CD4-positive, alpha-beta T cell treated with Interleukin-4 for 1 hour (primary cell): ENCODE measurements around the gene BRMS1L.
"Not testable (repeated sequence)": the region's sequence is repeated elsewhere in the genome, so short reads cannot be mapped to it uniquely, and the experiment has no call there.

Experiments
- DNase-seq, 2 donors: peaks; one replicate each; pipeline ENCODE4 v3.0.0-alpha.2; 2020 to 2022

Gene BRMS1L

GRCh38 chr14:35822501-35822900 is 3.6 kb upstream of the BRMS1L start:
- DNase-seq, result no peak

DNA sequence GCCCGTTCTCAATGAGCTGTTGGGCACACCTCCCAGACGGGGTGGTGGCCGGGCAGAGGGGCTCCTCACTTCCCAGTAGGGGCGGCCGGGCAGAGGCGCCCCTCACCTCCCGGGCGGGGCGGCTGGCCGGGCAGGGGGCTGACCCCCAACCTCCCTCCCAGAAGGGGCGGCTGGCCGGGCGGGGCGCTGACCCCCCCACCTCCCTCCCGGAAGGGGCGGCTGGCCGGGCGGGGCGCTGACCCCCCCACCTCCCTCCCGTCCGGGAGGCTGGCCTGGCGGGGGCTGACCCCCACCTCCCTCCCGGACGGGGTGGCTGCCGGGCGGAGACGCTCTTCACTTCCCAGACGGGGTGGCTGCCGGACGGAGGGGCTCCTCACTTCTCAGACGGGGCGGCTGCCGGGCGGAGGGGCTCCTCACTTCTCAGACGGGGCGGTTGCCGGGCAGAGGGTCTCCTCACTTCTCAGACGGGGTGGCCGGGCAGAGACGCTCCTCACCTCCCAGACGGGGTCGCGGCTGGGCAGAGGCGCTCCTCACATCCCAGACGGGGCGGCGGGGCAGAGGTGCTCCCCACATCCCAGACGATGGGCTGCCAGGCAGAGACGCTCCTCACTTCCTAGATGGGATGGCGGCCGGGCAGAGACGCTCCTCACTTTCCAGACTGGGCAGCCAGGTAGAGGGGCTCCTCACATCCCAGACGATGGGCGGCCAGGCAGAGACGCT is 1.5 kb upstream of the BRMS1L start:
- not testable (repeated sequence) for DNase-seq

- no peak for DNase-seq
These were observed 245 bp upstream of the BRMS1L start for GRCh38 chr14:35825968-35826217.

DNA sequence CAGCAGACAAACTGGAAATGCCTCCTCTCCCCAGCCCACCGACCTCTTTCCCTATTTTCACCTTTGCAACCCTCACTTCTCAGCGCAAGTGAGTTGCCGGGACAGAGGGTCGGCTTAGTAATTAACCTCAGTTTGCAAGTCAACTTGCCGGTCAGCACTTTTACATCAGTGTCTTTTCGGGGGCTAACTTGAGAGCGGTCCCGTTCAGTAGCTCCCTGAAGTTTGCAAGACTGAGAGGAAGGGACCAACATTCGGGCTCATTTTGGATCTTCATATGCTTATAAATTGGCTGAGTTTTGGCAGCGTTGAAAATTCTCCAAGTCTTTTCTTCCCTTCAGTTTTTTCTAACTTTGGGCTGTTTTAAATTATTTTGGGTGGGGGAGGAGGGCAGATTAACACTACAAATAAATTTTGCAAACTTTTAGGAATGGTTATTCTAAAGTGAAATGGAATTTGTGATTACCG is 846 bp downstream of the BRMS1L start:
- DNase-seq, result no peak

GRCh38 chr14:35827678-35828472 is 1.7 kb downstream of the BRMS1L start:
- no peak for DNase-seq

- DNase-seq, result no peak
These were observed 3.3 kb downstream of the BRMS1L start for GRCh38 chr14:35829449-35829848.

DNA sequence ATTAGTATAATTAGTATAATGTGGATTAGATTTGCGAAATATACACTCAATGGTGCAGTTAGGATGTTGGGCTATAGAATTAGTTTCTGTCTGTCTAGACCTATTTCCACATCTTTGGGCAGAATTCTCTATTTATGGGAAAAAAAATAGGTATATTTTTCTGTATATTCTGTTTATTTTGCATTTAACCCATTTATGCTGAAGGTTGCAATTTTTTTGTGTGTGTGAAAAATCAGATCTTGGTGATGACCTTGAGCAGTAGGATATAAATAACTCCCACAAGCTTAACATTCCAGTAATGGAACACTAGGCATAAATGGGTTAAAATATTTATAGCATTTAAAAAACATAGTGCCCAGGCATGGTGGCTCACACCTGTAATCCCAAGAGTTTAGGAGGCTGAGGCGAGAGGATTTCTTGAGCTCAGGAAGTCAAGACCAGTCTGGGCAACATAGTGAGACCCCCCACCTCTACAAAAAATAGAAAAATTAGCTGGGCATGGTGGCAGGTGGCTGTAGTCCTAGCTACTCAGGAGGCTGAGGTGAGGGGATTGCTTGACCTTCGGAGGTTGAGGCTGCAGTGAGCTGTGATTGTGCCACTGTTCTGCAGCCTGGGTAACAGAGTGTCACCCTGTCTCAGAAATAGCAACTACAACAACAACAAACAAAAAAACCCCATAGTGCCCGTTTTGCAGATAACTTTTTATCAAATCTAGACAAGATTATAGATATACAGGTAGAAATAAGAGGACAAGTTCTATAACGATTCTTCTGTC is 9.3 kb downstream of the BRMS1L start:
- no peak for DNase-seq

GRCh38 chr14:35841704-35842103 is 15.6 kb downstream of the BRMS1L start:
- DNase-seq, result not testable (repeated sequence)

DNA sequence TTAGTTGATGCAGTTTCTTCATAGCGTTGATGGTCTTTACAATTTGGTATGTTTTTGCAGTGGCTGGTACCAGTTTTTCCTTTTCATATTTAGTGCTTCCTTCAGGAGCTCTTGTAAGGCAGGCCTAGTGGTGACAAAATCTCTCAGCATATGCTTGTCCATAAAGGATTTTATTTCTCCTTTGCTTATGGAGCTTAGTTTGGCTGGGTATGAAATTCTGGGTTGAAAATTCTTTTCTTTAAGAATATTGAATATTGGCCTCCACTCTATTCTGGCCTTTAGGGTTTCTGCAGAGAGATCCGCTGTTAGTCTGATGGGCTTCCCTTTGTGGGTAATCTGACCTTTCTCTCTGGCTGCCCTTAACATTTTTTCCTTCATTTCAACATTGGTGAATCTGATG is 16.1 kb downstream of the BRMS1L start:
- not testable (repeated sequence) for DNase-seq

GRCh38 chr14:35844494-35844893 is 18.4 kb downstream of the BRMS1L start:
- no peak for DNase-seq

DNA sequence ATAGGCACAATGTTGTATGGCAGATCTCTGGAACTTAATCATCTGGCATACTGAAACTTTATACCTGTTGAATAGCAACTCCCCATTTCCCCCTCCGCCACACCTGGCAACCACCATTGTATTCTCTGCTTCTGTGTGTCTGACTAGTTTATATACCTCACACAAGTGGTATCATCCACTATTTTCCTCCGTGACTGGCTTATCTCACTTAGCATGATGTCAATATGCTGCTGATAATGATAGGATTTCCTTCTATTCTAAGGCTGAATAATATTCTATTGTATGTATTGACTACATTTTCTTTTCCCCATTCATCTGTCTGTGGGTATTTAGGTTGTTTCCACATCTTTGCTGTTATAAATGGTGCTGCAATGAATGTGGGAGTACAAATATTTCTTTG is 21.5 kb downstream of the BRMS1L start:
- DNase-seq, result no peak

DNA sequence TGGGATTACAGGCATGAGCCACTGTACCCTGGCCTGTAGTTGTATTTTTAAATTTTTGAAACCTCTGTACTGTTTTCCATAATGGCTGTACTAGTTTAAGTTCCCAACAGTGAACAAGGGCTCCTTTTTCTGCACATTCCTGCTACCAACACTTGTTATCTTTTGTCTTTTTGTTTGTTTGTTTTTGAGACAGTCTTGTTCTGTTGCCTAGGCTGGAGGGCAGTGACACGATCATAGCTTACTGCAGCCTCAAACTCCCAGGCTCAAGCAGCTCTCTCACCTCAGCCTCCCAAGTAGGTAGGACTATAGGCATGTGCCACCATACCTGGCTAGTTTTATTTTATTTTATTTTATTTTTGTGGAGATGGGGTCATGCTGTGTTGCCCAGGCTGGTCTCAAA is 23.0 kb downstream of the BRMS1L start:
- DNase-seq, result no peak

DNA sequence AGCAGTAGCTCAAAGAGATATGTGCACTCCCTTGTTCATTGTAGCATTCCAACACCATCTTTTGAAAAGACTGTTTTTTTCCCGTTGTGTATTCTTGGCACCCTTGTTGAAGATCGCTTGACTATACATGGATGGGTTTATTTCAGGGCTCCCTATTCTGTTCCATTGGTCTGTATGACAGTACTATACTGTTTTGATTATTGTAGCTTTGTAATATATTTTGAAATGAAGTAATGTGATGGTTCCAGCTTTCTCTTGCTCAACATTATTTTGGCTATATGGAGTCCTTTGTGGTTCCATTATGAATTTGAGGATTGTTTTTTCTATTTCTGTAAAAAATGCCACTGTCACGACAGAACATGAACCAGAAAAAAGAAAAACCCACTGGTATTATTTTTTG is 25.7 kb downstream of the BRMS1L start:
- DNase-seq, result no peak

DNA sequence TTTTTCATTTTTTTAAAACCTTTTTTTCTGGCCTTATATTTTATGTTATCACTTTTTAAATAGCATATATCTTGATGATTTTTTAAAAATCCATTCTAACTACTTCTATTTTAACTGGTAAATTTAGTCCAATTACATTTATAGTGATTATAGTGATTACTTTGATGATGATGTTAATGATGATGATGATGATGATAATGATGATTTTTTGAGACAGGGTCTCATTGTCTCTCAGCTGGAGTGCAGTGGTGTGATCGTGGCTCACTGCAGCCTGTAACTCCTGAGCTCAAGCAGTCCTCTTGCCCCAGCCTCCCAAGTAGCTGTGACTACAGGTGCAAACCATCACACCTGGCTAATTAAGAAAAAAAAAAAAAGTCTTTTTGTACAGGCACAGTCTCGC is 27.1 kb downstream of the BRMS1L start:
- no peak for DNase-seq

DNA sequence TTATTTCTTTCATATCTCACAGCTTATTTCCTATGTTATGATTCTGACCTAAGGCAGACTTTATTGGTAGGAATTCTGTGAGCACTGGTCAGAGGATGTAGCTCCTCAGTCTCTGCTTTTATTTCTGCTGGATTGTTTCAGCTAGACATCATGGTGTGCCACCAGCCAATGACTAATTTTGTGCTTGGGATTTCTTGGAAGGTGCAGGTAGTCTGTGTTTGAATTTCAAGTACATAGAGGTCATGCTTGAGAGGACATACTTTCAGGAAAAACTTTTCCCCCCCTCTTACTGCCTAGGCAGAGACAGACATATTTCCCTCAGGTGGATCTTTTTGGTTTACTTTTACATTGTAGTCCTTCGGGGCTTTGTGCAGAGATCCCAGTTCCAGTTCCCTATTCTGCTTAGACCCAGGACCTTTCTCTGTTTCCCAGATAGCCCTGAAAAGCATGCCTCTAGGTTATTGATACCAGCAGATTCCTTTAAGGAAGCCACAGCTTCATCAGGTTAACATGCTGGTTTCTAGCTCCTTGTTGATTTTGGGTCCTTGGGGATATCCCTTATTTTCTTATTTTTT is 28.6 kb downstream of the BRMS1L start:
- no peak for DNase-seq

GRCh38 chr14:35855876-35856481 is 29.8 kb downstream of the BRMS1L start:
- no peak for DNase-seq

DNA sequence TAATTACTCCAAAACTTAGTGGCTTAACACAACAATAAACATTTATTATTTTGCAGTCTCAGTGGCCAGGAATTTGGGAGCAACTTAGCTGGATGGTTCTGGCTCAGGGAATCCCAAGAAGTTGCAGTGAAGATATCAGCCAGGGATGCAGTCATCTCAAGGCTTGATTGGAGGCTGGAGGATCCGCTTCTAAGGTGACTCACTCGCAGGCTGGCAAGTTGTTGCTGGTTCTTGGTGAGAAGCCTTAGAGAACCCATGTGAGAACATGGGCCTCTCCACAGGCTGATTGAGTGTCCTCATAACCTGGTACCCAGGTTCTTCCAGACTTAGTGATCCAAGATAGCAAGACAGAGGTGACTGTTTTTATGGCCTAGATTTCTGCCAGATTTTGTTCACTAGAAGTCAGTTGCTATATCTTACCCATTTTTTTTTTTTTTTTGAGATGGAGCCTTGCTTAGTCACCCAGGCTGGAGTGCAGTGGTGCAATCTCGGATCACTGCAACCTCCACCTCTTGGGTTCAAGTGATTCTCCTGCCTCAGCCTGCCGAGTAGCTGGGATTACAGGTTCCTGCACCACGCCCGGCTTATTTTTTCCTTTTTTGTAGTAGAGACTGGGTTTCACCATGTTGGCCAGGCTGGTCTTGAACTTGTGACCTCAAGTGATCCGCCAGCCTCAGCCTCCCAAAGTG is 32.5 kb downstream of the BRMS1L start:
- DNase-seq, result no peak

DNA sequence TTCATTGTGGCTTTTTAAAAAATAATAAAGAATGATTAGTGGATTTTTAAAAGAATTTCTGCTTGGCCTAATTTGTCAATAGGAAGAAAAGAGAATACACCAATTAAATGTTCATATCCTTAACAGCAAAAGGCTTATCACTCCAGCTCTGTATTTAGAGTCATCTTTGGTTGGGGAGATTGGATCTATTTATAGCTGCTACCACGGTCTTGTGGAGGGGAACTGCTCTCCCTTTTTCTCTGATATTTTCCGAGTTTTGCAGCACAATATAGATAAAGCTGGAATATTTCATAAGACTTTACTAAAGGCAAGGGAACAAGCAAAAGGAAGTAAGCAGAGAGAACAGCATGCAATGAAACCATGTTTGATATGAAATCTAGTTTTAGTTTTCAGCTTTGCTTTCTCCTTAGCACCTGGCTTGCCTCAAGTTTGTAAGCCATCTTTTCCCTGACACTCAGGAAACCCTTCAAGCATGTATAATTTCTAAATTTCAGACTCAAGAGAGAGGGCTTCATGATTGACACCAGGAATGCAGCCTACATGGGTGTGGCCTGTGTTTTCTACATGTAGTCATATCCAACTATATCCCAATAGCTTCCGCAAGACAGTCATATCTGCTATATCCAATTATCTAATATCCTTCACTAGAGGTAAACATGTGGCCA is 35.2 kb downstream of the BRMS1L start:
- no peak for DNase-seq

- no peak for DNase-seq
These were observed 39.6 kb downstream of the BRMS1L start for GRCh38 chr14:35865611-35866324.

- DNase-seq, result no peak
These were observed 40.6 kb downstream of the BRMS1L start for GRCh38 chr14:35866595-35867279.

- no peak for DNase-seq
These were observed 41.1 kb downstream of the BRMS1L start for GRCh38 chr14:35867280-35867629.
